ENCODE results near the gene SPEF2.

SPEF2 gene

DNA sequence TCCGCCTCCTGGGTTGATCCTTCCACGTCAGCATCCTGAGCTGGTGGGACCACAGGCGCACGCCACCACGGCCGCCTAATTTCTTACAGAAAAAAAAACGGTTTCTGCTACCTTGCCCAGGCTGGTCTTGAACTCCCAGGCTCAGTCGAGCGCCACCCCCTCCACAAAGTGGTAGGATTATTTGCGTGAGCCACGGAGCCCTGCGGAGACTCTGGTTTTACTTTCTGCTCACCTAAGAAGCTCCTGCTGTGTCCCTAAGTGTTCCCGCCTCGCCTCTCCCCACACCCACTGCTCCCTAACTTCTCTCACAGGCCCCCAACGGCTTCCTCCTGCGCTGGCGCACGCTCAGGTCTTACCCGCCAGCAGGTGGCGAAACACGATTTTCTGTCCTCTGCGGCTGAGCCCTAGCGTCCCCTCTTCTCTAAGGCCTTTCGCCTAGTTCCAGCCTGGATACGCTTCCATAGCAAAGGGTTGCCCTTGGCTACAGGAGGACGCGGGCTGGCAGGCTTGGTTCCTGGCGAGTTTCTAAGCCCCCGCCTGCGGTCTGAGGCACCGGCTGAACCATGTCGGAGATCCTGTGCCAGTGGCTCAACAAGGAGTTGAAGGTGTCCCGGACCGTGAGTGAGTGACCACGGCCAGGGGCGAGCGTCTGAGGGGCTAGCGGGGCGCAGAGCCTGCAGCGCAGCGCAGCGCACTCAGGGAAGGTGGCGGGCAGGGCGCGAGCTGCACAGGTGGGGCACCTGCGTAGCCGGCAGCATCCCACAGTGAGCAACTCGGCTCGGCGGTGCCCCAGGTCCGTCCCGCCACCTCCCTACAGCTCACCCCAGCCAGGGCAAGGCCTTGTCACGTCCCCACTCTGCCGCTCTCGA, at the start of gene SPEF2:
Gene SPEF2 (plus strand): TSS at position 429 of the 869 bp plus-strand sequence. CDS start 135 bp downstream, at position 564.
- peak; percentile 81 for DNase-seq

DNA sequence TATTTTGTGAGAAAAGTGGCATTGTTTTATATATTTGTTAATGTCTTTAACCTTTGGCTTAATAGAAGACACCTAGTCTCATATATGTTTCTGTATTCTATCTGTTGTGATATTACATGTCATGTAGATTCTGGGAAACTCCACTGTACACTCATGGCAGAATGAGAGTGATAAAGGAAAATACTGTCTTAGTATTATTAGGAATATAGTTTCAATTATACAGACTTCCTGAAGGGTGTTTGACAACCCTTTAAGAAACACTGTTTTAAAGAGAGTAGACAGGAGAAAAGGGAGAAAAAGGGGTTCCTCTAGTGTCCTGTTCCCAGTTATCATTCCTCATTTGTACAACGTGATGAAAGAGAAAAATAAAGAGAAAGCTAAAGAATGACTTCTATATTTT, 42.1 kb upstream of the SPEF2 start:
- DNase-seq, result no peak

- no peak for DNase-seq
Measured at GRCh38 chr5:35587419-35587818, 30.2 kb upstream of the SPEF2 start.

GRCh38 chr5:35593338-35593737, 24.3 kb upstream of the SPEF2 start:
- no peak for DNase-seq

GRCh38 chr5:35598707-35599370, 18.8 kb upstream of the SPEF2 start:
- no peak for DNase-seq

DNA sequence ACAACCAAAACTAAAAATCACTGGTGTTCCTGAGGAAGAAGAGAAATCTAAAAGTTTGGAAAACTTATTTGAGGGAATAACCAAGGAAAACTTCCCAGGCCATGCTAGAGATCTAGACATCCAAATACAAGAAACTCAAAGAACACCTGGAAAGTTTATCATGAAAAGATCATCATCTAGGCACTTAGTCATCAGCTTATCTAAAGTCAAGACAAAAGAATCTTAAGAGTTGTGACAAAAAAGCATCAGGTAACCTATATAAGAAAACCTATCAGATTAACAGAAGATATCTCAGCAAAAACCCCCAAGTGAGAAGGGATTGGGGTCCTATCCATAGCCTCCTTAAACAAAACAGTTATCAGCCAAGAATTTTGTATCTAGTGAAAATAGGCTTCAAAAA, 17.1 kb upstream of the SPEF2 start:
- no peak for DNase-seq

DNA sequence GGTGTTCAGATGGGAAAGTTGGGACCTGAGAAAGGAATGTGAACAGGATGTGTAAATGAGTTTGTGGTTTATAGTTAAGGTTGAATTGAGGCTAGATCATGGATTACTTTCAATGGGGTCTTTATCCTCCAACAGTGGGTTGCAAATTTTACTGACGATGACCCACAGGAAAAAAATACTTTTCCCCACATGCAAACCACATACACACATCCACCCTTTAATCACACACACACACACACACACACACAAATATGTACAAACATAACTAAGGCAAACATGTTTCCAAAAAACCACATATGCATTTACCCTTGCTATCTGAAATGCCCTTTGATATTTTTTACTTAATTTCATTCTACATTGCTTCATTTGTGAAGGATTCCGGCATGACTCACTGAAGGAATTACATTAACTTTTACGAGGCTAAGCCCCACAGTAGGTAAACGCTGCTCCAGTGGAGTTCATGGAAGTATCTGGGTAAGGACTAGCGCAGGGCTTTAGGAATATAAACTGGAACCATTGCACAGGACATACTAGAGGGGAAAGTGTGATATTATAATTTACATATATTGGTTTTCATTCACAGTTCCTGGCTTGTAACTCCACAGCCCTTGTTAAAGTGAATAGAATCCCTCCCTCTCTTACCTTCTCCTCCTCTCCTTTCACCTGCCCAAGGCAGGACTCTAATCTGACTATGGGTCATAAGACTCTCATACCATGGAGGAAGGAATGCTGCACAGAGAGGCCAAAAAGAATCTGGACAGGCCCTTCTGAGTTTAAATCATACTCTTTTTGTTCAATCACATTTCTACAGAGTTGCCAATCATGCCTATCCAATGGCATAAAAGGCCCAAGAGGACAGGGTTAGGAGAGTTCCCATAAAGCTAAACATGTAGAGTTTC, 8.5 kb upstream of the SPEF2 start:
- DNase-seq, result no peak

GRCh38 chr5:35617060-35617434, 616 bp upstream of the SPEF2 start:
- no peak for DNase-seq

GRCh38 chr5:35618304-35618636, 607 bp downstream of the SPEF2 start:
- no peak for DNase-seq

DNA sequence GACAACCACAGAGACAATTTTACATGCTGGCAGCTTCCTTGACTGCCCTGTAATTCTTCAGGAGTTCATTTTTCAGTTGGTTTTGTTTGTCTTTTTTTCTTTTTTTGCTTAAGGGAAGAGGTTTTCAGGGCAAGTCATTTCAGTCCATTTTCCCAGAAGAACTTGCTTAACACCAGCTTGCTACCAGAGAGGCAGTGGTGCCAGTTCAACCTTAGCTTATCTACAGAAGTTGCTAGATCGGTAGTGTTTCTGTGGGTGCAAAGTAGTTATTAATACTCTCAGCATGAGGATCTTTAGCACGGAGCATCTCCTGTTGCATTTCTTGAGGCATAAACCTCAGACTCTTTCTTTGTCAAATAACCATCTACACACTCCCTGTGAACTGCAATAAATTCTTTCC, 1.1 kb downstream of the SPEF2 start:
- DNase-seq, result no peak

GRCh38 chr5:35622974-35623373, 5.3 kb downstream of the SPEF2 start:
- DNase-seq, result no peak

GRCh38 chr5:35623991-35624390, 6.3 kb downstream of the SPEF2 start:
- DNase-seq, result no peak

- no peak for DNase-seq
Measured at GRCh38 chr5:35626108-35626507, 8.4 kb downstream of the SPEF2 start.

DNA sequence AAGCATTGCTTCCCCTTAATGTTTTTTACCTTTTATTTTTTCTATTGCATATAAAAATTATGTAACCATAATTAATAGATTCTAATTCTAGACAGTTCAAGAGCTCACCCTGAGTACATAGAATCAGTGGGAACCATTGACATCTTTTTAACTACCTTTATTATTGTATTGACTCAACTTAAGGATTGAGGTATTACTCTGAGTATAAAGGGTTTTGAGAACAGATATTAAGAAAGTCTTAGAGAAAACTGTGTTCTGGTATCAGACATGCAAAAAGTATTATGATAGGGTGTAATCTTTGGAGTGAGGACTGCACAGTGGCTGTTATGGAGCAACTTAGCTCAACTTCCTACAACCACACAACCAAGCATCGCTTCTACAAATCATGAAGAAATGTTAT, 8.9 kb downstream of the SPEF2 start:
- no peak for DNase-seq

GRCh38 chr5:35634326-35634725, 16.7 kb downstream of the SPEF2 start:
- DNase-seq, result no peak

- no peak for DNase-seq
Measured at GRCh38 chr5:35640623-35641022, 23.0 kb downstream of the SPEF2 start.

- no peak for DNase-seq
Measured at GRCh38 chr5:35644543-35644942, 26.9 kb downstream of the SPEF2 start.

DNA sequence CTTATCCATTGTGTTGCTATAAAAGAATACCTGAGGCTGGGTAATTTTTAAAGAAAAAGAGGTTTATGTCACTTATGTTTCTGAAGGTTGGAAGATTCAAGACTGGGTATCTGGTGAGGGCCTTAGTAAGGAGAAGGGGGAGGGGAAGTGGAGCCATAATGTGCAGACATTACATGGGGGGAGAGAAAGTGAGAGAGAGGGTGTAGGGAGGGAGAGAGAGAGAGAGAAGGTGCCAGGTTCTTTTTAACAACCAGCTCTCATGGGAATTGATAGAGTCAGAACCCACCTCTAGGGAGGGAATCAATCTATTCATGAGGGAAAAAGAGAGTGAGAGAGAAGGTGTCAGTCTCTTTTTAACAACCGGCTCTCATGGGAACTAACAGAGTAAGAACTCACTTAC, 29.5 kb downstream of the SPEF2 start:
- no peak for DNase-seq

- DNase-seq, result no peak
Measured at GRCh38 chr5:35647712-35648111, 30.0 kb downstream of the SPEF2 start.

DNA sequence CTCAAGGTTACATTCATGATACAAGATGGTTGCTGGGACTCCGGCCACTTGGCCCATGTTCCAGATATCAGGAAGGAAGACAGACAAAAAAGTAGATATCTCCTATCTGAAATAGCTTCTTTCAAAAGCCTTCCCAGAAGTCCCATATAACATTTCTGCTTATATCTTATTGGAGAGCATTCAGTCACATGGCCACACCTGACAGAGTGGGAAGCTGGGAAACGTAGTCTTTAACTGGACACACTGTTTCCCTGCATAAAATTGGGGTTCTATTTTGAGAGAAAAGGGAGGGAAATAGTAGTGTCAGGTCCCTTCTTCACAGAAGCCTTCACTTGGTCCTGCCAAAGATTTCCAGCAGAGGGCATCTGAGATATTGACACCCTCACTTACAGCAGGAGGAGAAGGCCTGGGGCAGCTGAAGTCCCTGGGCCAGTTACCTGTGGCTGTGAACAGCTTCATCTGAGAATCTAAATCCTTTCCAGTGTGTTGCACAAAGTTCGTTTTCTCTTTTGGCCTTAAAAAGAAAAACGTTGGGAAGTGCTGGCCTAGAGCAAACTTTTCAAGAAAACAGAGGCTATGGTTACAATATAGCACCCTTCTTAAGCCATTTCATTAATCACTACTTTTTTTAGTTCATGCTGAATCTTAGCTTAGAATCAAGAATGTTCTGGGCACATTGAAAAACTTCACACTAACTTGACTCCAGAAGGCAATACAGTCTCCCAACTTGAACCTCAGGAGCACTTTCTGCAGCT, 33.5 kb downstream of the SPEF2 start:
- peak; percentile 51 for DNase-seq

- DNase-seq, result no peak
Measured at GRCh38 chr5:35656721-35657120, 39.1 kb downstream of the SPEF2 start.

- DNase-seq, result no peak
Measured at GRCh38 chr5:35657877-35658276, 40.2 kb downstream of the SPEF2 start.

DNA sequence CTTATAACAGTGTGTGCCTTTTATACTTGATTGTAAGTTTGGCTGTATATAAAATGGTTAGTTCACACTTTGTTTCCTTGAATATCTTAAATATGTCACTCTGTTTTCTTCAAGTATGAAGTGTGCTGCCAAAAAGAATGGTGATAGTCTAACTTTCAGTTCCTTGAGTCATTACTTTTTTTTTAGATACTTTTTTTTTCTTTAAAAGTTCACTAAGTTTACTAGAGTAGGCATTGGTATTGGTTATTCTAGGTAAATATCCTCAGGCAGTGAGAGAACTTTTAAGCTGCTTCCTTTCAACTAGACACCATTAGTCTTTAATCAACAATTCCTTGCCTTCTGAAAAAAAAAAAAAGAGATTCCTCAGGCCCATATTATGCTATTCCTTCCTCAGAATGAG, 41.9 kb downstream of the SPEF2 start:
- DNase-seq, result no peak

Measured in activated T-cell treated with anti-CD3 and anti-CD28 coated beads, Interleukin-2, amount 50 U/mL, for 1 hour (primary cell).